ENCODE results near the gene ACER3.

The ACER3 gene

DNA sequence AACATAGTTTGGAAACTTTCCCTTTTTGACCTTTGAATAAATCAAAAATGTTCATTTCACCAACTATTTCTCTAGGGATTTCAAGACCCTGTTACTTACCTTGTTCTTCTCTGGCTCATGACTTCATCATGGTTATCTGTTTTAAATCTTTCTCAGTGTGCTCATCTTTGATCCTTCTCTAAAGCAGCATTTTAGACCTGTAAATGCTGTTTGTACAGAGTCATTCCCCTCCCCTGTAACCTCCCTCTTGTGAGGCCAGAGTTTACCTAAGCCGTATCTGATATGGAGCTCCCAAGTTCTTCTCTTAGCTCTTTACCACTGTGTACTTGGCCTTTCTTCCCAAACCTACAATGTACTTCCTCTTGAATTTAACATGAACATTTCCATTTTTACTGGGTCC lies 56.0 kb downstream of the ACER3 start:
- Histone ChIP-seq H3K9me3 (no peaks in the 10 kb centered on the region), H3K4me2 (no peak overlapping the region), H3K4me3 (no peak overlapping the region), H3K9ac (no peak overlapping the region), H3K36me3 (no peaks in the 10 kb centered on the region), H3K27ac (no peak overlapping the region), H3K27me3 (no peaks in the 10 kb centered on the region), H3K4me1 (peaks cover 4% of the 10 kb centered on the region; the same call in 1 of the 2 replicates), H4K20me1 (no peaks in the 10 kb centered on the region)
- TF ChIP-seq Cebpa-rat (IDR thresholded peaks at IDR 0.05), result no peak

DNA sequence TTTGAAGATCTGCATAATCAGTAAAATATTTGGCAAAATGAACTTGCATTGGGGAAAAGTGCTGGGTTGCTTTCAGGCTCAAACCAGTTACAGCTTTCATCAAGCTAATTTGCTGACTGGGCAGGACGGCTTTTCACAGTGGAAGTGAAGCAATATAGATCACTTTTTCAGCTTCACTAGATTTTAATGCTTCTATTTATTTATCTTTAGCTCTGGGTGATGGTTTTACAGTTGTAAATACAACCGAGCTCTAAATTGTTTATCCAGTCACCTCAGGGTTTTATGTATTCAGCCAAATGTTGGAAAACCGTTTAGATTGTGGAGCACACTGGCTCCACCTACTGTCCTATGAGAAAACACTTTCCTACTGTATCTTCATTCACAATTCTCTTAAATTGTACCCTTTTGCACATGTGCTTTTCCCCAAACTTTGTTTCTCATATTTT lies 58.2 kb downstream of the ACER3 start:
- no peak overlapping the region for H3K4me2 ChIP-seq
- no peak overlapping the region for H3K4me3 ChIP-seq
- no peaks in the 10 kb centered on the region for H3K36me3 ChIP-seq
- no peaks in the 10 kb centered on the region for H3K9me3 ChIP-seq
- no peaks in the 10 kb centered on the region for H3K27me3 ChIP-seq
- H3K9ac ChIP-seq, result no peak overlapping the region
- H4K20me1 ChIP-seq, result no peaks in the 10 kb centered on the region
- TF ChIP-seq Cebpa-rat (IDR thresholded peaks at IDR 0.05), result no peak
- H3K27ac ChIP-seq, result no peak overlapping the region
- H3K4me1 ChIP-seq, result peaks cover 4% of the 10 kb centered on the region; the same call in 1 of the 2 replicates

DNA sequence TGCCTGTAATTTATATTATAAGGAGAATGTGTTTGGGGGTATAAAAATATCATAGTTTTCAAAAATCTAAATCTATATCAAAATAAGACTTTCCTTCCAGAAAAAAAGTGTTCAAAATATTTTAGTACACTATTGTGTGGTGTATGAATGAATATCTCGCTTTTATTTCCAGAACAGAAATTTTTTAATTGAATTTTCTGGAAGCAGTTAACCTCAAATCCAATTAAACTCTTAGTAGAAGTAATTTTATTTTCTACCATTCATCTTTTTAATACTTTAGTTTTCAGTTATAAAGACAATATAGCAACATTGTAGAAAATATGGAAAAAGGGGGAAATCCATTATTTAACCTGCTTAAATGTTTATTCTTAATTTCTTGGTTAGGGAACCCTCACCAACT lies 58.7 kb downstream of the ACER3 start:
- H3K9me3 ChIP-seq, result no peaks in the 10 kb centered on the region
- H4K20me1 ChIP-seq, result no peaks in the 10 kb centered on the region
- no peak overlapping the region for H3K4me2 ChIP-seq
- H3K27ac ChIP-seq, result no peak overlapping the region
- TF ChIP-seq Cebpa-rat (IDR thresholded peaks at IDR 0.05), result no peak
- no peaks in the 10 kb centered on the region for H3K27me3 ChIP-seq
- H3K4me3 ChIP-seq, result no peak overlapping the region
- H3K9ac ChIP-seq, result no peak overlapping the region
- peaks cover 4% of the 10 kb centered on the region; the same call in 1 of the 2 replicates for H3K4me1 ChIP-seq
- no peaks in the 10 kb centered on the region for H3K36me3 ChIP-seq

DNA sequence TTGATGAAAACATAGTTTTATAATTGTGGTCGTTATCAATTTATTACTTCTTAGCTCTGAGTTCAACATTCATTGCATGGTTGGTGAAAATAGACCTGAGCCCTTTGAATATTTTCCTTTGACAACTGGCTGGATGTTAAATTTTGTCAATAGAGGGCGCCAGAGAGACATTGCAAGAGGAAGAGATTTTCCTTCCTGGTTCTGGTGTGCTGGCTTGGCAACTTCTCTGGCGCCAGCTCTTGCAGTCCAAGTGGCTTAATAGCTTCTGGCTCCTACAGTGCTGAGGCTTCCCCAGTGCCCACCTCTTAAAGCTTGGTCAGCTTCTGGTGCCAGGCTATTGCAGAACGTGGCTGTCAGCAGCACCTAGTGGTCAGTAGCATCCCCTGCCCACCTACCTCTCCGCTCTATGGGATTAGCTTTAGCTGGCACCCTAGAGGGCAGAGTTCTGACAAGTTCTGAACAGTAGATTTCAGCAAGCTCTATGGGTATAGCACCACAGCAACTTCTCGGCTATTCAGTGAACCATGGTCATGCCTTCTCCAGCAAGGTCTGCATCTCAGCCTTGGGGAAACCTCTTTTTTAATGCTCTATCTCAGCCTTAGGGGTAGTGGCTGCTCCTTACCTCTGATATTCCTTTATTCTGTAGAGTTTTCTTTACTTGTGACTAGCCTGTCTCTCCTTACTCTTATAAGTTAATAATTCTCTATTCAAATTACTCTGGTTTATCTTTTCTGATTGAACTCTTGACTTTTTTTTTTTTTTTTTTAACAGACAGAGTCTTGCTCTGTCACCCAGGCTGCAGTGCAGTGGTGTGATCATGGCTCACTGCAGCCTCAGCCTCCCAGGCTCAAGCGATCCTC lies 59.4 kb downstream of the ACER3 start:
- no peak overlapping the region for H3K4me3 ChIP-seq
- H3K9me3 ChIP-seq, result no peaks in the 10 kb centered on the region
- no peaks in the 10 kb centered on the region for H3K27me3 ChIP-seq
- no peaks in the 10 kb centered on the region for H4K20me1 ChIP-seq
- no peak for TF ChIP-seq Cebpa-rat (IDR thresholded peaks at IDR 0.05)
- H3K27ac ChIP-seq, result no peak overlapping the region
- H3K36me3 ChIP-seq, result no peaks in the 10 kb centered on the region
- H3K4me2 ChIP-seq, result peak overlapping the region; percentile 57
- no peak overlapping the region for H3K9ac ChIP-seq
- peaks cover 4% of the 10 kb centered on the region; the same call in 1 of the 2 replicates for H3K4me1 ChIP-seq

DNA sequence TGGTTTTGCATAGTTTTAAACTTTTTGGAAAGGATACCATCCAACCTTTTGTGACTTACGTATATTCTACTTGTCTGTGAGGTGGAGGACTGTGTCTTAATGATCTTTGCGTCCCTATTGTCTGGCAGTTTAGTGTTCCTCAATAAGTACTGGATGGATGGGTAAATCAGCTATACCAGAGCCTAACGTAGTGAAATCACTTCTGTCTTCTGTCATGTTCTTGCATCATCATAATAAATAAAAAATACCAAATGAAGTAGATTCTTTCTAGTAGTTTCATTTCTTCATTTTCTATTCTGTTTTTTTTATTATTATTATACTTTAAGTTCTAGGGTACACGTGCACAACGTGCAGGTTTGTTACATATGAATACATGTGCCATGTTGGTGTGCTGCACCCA lies 66.4 kb downstream of the ACER3 start:
- no peak overlapping the region for H3K4me3 ChIP-seq
- no peaks in the 10 kb centered on the region for H3K4me1 ChIP-seq
- H3K4me2 ChIP-seq, result no peak overlapping the region
- H4K20me1 ChIP-seq, result no peaks in the 10 kb centered on the region
- no peaks in the 10 kb centered on the region for H3K9me3 ChIP-seq
- no peak overlapping the region for H3K27ac ChIP-seq
- H3K27me3 ChIP-seq, result no peaks in the 10 kb centered on the region
- TF ChIP-seq Cebpa-rat (IDR thresholded peaks at IDR 0.05), result no peak
- H3K36me3 ChIP-seq, result peaks cover 4% of the 10 kb centered on the region; the same call in 1 of the 2 replicates
- no peak overlapping the region for H3K9ac ChIP-seq

DNA sequence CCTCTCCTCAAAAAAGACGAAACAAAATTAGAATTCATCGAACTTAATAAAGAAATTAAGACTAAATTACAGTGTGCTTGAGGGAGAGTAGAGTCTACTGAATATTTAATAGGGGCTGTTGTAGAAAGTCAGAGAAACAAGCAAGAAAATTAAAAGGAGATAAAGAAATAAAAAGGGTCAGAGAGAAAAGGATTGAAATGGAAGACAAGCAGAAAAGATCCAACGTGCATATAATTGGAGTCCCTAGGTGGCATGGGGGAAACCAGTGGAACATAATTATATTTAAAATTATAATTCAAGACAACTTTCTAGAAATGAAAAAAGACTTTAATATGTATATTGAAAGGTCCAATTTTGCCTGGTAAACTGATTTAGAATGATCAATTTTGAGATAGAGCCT lies 74.3 kb downstream of the ACER3 start:
- peaks cover 12% of the 10 kb centered on the region; the same call in 1 of the 2 replicates for H3K36me3 ChIP-seq
- no peak for TF ChIP-seq Cebpa-rat (IDR thresholded peaks at IDR 0.05)

DNA sequence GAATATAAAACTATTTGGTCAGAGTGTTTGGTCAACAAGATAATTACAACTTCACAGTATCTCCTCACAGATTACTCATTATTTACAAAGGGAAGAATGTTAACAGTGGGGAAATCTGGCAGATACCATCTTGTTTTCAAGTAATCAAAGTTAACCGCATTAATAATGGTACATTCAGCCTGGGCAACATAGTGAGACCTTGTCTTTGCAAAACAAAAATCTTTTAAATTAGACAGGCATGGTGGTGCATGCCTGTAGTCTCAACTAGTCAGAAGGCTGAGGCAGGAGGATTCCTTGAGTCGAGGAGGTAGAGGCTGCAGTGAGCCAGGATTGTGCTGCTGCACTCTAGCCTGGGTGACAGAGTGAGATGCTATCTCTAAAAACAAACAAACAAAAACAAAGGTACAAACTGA lies 78.5 kb downstream of the ACER3 start:
- H3K4me2 ChIP-seq, result no peak overlapping the region
- no peak for TF ChIP-seq Cebpa-rat (IDR thresholded peaks at IDR 0.05)
- no peak overlapping the region for H3K27ac ChIP-seq
- H4K20me1 ChIP-seq, result no peaks in the 10 kb centered on the region
- H3K36me3 ChIP-seq, result no peaks in the 10 kb centered on the region; the same call in 1 of the 2 replicates
- H3K4me1 ChIP-seq, result no peaks in the 10 kb centered on the region
- peaks cover 21% of the 10 kb centered on the region for H3K9me3 ChIP-seq
- no peak overlapping the region for H3K4me3 ChIP-seq
- H3K27me3 ChIP-seq, result no peaks in the 10 kb centered on the region
- H3K9ac ChIP-seq, result no peak overlapping the region

More for the DNA sequence above, 74.3 kb downstream of the ACER3 start:
- Histone ChIP-seq H3K27ac (no peak overlapping the region), H3K4me3 (no peak overlapping the region), H3K9me3 (peaks cover 26% of the 10 kb centered on the region), H3K4me2 (no peak overlapping the region), H3K9ac (no peak overlapping the region), H3K27me3 (no peaks in the 10 kb centered on the region), H3K4me1 (no peaks in the 10 kb centered on the region), H4K20me1 (no peaks in the 10 kb centered on the region)

DNA sequence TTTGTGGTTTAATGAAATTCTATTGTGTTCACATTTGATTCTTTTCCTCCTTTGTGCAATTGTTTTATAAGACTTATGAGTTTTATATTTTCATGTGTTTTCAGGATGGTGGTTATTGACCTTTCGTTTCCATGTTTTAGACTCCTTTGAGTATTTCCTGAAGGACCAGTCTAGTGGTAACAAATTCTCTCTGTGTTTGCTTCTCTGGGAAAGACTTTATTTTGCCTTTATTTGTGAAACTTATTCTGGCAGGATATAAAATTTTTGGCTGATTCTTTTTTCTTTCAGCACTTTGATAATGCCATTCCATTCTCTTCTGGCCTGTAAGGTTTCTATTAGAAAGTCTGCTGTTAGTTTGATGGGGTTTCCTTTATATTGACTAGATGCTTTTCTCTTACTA lies 83.5 kb downstream of the ACER3 start:
- Histone ChIP-seq H3K4me3 (no peak overlapping the region), H3K36me3 (no peaks in the 10 kb centered on the region), H3K27ac (no peak overlapping the region), H4K20me1 (no peaks in the 10 kb centered on the region), H3K9me3 (peaks cover 16% of the 10 kb centered on the region), H3K4me2 (no peak overlapping the region), H3K4me1 (no peaks in the 10 kb centered on the region), H3K9ac (no peak overlapping the region), H3K27me3 (no peaks in the 10 kb centered on the region)
- no peak for TF ChIP-seq Cebpa-rat (IDR thresholded peaks at IDR 0.05)

DNA sequence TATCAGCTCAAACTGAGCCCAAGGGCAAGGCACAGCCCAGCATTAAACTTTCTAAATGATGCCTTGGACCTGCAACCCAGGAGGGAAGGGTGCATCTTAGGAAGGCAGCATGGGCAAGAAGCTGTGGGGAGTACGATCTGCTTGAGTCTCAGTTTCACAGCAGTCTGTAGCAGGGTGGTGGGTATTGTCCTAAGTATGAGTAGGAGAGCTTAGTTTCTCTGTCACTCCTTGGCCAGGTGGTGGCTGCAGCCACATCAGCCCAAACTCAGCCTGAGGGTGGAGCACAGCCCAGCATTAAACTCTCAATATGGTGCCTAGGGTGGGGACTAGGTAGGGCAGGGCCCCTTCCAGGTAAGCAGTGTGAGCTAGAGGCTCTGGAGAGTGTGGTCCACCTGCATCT lies 85.5 kb downstream of the ACER3 start:
- TF ChIP-seq Cebpa-rat (IDR thresholded peaks at IDR 0.05), result no peak
- Histone ChIP-seq H3K27me3 (no peaks in the 10 kb centered on the region), H3K9me3 (peaks cover 16% of the 10 kb centered on the region), H3K4me2 (no peak overlapping the region), H3K36me3 (no peaks in the 10 kb centered on the region), H3K27ac (no peak overlapping the region), H3K4me1 (no peaks in the 10 kb centered on the region), H3K9ac (no peak overlapping the region), H3K4me3 (no peak overlapping the region), H4K20me1 (no peaks in the 10 kb centered on the region)

DNA sequence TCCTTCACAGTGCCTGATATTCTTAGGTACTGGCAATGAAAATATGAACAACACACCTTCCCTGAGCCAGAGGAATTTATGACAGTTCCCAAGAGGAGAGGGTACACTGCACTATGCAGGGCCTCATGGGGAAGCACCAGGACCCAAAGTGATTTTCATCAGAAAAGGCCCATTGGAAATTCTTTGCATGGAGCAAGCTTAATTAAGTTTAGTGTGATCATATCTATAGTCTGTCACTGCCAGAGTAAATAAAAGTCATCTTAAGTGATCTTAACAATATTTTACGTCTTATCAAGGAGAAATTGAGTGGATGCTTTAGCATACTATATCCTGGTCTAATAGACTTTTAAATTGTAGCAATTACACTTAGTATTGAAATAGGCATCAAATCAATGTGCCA lies 86.5 kb downstream of the ACER3 start:
- TF ChIP-seq Cebpa-rat (IDR thresholded peaks at IDR 0.05), result no peak
- Histone ChIP-seq H3K9me3 (peaks cover 16% of the 10 kb centered on the region), H3K4me1 (no peaks in the 10 kb centered on the region), H3K4me2 (no peak overlapping the region), H3K27me3 (no peaks in the 10 kb centered on the region), H3K36me3 (no peaks in the 10 kb centered on the region), H4K20me1 (no peaks in the 10 kb centered on the region), H3K4me3 (no peak overlapping the region), H3K9ac (no peak overlapping the region), H3K27ac (no peak overlapping the region)
